Glomerular visceral epithelial cell (primary cell): ENCODE data around the gene TMPRSS3.

Source experiments
- DNase-seq: peaks from one replicate; pipeline ENCODE4 v3.0.0-alpha.2; 2016; ENCODE audit errors: extremely low spot score

TMPRSS3 gene

DNA sequence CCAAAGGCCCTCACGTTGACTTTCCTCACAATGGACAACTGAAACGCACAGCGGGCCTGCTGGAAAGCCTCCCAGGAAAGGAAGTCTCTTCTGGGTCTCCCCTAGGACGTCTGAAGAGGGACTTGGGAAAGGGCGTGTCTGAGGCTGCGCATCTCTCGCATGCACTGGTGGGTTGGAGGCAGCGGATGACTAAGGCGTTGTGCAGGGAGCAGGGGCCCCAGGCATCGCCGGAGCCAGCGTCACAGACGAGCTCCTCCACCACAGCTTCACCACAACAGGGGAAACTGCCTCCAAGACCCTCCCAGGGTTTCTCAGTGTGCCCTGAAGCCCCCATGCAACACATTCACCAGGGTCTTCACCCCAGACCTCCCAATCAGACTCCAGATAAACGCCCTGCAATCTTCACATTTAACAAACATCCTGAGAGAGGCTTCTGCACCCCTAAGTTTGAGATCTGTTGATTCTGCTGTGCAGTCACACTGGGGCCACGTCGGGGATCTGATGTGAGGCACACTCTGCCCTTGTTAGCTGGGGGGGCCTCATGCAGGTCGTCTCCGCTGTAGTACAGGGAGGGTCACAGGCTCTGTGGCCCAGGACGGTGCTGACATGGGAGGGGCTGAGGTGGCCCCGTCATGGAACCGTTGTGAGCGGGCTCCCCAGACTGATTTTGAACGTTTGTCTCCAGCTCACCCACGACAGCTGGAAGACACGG lies 22.5 kb downstream of the TMPRSS3 start:
- DNase-seq: no peak

DNA sequence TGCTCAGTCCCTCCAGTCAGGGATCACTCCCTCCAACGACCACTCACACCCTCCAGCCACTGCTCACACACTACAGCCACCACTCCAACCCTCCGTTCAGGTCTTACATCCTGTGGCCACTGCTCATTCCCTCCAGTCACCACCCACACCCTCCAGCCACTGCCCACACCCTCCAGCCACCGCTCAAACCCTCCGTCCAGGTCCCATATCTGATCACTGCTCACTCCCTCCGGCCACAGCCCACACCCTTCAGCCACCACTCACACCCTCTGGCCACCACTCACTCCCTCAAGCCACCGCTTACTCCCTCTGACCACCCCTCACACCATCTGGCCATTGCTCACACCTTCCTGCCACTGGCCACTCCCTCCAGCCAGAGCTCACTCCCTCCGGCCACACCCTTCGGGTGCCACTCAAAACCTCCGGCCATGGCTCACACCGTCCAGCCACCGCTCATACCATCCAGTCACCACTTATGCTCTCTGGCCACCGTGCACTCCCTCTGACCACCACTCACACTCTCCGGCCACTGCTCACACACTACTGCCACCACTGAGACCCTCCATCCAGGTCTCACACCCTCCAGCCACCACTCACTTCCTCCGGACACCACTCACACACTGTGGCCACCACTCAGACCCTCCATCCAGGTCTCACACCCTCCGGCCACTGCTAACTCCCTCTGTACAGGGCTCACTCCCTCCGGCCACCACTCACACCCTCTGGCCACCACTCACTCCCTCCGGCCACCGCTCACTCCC lies 24.8 kb downstream of the TMPRSS3 start:
- no peak for DNase-seq

DNA sequence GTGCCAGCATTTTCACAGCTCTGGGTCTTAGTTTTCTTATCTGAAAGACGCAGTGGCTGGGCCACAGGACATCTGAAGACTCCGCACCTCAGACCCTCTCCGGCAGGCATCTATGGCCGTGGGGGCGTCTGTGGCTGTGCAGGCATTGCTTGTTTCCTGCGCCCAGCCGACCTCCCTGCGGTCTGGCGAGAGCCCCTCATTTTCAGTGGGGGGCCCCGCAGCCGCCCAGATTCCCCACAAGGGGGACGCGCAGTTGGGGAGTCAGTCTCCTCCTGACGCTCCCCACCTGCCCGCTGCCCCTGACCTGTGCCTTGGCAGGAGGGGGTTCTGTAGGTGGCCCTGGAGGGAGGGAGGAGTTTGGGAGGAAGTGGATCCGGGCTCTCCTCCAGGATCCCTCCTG lies 26.0 kb downstream of the TMPRSS3 start:
- no peak for DNase-seq

DNA sequence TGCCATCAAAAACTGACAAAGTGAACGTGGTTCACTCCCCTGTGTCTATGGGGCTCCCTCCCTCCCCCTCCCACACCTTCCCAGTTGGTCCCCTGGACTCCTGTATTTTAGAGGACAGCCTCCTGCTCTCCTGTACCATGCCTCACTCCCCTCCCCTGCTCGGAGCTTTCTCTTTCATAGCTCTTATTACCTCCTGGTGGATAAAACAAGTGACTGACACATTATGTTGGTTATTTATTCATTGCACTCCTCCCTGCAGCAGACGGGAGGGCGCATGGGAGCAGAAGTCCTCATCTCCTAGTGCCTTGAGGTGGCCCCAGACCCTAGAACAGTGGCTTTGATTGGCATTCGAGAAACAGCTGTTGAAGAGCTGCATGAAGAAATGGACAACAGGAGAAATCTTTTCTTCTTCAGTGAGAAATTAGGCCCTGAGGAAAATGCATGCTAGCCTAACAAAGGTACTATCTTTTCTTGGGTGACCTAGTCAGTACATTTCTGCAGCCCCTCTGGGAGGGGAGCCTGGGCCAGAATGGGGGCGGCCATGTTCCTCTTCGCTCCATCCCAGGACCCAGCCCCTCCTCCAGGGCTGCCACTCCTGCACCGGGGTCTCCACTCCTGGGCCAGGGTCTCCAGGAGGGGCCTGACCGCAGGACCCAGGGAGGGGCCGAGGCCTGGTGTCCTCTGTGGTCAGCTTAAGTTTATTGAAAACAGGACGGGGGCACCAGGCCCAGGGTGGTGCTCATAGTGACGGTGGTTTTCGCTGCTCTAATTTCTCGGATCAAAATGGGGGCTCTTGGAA lies 28.3 kb downstream of the TMPRSS3 start:
- DNase-seq: no peak

DNA sequence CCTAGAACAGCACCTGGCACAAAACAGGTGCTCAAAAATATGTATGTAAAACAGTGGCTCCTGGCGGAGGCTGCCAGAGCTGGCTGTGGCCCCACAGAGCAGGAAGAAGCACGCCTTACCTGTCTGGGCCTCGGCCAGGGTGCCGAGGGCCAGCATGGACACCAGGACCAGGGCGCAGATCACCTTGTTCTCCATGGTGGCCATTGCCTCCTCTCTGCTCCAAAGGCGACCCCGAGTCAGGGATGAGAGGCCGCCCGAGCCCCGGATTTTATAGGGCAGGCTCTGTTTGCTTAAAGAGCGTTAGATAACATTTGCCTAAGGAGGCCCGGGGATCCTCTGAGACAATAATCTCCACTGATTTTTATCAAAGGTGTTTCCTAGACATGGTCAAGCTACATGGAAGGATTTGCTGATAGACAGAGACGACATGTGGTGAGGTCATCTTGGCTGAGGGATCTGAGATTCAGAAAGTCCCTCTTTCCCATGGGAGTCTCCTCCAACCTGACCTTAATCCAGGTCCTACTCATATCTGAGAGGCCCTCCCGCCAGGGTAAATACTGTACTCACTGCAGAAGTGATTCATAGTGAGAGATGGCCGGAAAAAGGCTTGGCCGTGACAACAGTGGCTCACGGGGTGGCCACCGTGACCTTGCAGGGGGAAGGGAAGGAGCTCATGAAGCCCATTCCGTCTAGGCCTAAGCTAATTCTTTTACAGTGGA lies 29.4 kb downstream of the TMPRSS3 start, which contains the start of gene TFF1:
Gene TFF1 (minus strand): TSS at position 244 of the 719 bp plus-strand sequence. CDS start 40 bp downstream, at position 204.
- DNase-seq: peak; percentile 20

DNA sequence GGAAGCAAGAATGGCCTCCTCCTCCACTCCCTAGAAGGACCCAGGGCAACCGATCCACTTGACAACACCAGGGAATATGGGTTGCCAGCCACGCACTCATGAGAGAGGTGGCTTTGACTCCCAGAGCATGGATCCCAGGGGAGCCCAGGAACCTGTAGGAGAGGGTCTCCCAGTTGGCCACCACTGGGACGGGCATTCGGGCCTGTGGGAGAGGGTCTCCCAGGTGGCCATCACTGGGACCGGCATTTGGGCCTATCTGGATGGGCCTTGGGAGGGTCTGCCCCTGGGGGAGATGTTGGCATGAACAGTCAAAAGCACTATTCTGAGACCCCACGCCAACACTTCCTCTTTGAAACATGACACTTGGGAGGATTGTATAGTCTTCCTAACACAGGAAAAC lies 30.1 kb downstream of the TMPRSS3 start:
- no peak for DNase-seq

DNA sequence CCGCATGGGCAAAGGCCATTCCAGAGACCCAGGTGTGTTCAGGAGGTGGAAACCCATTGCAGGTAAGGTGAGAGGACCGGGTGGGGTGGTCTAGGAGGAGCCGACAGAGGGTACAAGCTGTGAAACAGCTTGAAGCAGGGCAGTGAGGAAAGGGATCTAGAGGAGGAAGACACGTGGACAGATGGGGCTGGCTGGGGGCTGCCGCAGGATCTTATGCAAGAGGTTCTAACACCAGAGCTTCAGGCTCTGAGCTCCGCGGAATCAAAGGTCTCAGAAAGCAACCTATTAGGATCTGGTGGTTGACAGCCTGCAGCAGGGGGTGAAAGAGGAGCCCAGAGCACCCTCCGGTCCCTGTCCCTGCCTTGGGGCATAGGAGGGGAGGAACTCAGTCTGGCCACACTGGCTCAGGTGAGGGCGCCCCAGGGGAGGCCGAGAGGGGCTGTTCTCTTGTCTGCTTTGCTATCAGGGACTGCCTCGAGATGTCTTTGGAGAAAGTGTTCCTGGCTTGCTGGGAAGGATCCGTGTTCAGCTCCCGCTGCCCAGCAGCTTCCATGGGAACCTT lies 31.5 kb downstream of the TMPRSS3 start:
- no peak for DNase-seq

DNA sequence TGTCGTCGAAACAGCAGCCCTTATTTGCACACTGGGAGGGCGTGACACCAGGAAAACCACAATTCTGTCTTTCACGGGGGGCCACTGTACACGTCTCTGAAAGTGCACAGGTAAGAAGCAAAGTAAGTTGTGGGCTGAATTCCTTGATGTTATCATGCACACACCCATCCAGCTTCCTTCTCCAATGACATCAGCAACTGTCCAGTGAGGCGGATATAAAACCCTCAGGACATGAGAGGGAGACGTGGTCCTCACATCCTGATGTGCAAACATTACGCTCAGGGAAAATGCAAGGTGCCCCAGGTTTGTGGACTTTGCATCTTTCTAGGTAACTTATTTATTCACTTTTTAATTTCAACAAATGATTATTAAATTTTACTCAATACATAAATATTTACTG lies 32.5 kb downstream of the TMPRSS3 start:
- no peak for DNase-seq

DNA sequence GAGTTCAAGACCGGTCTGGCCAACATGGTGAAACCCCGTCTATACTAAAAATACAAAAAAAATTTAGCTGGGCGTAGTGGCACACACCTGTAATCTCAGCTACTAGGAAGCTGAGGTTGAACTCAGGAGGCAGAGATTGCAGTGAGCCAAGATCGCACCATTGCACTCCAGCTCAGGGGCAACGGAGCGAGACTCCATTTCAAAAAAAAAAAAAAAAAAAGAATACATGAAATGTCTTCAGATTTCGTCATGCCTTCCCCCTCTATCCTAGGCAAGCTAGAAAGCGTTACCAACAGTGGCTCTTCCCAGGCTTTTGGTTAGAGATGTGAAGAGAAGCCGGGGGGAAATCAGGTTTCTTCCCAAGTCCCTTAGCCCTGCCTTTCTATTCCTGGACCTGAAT lies 33.2 kb downstream of the TMPRSS3 start:
- DNase-seq: no peak

DNA sequence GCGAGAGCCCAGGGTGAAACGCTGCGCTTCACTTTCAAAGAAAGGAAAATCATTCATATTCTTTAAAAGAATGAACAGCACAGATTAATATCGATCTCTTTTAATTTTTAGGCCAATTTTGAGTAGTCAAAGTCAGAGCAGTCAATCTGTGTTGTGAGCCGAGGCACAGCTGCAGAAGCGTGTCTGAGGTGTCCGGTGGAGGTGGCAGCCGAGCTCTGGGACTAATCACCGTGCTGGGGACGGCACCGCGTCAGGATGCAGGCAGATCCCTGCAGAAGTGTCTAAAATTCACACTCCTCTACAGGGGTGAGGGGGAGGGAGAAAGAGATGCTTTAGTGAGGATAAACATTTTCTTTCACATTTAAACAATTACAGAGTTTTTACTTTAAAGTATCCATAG lies 33.7 kb downstream of the TMPRSS3 start:
- DNase-seq: no peak

DNA sequence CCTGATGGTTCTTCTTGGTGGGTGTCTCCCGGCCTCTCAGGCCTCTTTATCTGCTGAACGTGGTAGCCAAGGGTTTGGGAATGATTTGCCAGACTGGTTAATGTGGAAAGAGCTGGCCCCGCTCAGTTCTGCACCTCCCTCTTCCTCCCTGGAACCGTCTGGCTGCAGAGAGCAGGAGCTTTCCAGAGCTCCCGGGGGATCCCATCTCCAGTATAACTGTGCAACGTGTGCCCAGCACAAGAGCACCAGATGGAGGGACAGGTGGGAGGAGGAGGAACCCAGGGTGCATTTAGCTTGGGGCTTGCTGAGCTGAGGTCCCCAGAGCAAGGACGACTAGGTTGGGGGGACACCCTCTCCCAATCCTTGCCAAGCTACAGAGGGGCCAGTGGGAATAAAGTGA lies 34.6 kb downstream of the TMPRSS3 start:
- DNase-seq: no peak

DNA sequence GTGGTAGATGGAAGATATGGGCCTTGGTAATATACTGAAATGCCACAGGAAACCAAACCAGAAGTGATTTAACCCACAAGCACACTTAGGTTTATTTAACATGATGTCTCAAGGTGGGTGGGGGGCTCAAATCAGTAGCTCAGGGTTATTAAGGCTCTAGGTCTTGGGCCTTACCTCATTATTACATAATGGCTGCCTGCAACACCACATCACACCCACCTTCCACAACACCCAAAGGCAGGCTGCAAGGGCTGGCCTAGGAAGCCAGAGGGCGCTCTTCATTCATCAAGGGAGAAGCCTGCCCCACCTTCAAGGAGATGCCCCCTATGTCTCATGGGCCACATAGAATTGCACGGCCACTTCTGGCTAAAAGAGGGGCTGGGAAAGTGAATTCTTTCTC lies 35.5 kb downstream of the TMPRSS3 start:
- no peak for DNase-seq

DNA sequence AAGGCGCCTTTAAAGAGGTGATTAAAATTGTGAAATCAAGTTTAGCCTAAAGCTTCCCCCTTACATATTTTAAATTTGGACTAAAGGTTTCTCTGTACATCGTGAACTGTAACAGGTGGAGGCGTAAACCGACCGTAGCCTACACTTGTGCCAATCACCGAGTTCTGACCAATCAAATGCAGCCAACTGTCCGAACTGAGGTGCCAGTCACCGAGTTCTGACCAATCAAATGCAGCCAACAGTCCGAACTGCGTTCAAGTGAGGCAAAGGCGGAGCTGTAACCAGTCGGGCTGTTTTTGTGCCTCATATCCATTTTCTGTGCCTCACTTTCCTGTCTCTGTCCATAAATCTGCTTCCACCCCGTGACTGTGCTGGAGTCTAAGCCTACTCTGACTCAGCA lies 36.9 kb downstream of the TMPRSS3 start:
- no peak for DNase-seq

DNA sequence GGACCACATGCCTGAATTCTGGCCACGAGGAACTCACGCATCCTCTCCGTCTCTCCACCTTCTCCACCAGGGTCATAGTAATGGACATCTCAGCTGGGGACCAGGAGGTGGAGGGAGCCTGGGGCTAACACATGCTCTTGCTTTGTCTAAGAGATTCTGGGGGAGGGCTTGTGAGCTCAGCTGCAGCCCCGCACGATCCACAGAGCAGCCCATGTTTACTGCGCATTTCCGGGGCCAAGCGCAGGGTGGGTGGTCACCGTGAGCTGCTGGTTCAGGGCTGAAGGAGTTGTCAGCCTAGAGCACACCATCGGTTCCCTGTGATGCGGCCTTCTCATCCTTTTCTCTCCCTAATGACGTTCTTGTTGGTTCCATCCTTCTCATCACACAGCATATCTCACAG lies 37.6 kb downstream of the TMPRSS3 start:
- DNase-seq: no peak

DNA sequence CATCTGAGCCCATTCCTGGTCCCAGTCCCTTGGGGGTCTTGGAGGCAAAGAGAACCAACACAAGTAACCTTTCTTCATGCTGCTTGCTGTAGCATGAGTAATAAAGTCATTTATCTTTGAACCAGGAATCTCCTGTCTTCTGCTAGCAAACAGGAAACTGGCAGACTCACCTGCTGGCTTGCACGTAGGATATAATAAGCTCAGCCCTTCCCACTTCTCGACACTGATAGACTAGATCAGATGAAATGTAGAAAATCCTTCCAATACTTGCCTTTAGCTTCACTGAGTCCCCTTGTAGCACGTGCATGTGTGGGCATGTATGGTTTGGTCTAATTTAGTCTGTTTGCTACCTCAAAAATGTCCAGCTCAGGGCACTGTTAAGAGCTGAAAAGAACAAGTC lies 38.5 kb downstream of the TMPRSS3 start:
- no peak for DNase-seq

DNA sequence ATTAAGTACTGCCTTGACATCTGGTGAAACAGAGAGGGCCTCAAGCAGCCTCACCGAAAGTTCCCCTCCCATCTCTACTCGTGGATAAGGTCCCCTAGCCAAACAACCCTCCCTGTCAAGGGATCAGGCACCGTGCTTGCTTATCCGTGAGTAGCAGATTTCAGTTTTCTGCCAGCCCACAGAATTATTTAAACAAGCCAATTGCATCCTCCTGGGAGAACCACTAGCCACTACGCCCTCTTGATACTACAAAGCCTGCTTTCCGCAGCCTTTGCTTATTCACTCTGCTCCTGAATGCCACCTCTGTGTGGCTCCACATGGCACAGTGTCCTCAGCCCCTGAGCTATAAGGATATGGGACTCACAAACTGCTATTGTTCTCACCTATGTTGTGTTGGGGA lies 39.2 kb downstream of the TMPRSS3 start:
- no peak for DNase-seq

DNA sequence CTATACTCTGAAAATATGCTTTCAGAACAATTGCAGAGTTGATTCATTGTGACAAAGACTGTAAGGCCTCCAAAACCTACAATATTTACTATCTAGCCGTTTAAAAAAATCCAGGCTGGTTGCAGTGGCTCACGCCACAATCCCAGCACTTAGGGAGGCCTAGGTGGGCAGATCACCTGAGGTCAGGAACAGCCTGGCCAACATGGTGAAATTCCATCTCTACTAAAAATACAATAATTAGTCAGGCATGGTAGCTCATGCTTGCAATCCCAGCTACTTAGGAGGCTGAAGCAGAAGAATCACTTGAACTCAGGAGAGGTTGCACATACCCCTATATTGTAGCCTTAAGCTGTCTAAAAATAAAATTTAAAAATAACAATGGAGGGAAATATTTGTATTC lies 39.8 kb downstream of the TMPRSS3 start:
- no peak for DNase-seq

DNA sequence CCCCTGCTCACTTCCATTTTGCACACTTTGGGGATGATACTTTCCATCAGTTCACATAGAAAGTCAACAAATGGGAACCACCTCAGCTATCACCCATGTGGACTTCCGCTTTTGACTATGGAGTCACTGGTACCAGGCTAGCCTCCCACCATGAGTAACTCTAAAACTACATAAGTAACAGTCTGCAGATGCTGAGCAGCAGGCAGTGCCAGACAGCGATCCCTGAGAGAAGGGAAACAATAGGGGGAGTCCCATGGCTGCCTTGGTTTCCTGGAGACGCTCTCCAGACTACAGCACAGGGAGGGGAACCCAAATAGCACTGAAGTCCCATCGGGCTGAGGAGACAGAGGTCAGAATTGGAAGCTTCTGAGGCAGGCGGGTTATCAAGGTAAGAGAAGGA lies 42.2 kb downstream of the TMPRSS3 start:
- DNase-seq: no peak

DNA sequence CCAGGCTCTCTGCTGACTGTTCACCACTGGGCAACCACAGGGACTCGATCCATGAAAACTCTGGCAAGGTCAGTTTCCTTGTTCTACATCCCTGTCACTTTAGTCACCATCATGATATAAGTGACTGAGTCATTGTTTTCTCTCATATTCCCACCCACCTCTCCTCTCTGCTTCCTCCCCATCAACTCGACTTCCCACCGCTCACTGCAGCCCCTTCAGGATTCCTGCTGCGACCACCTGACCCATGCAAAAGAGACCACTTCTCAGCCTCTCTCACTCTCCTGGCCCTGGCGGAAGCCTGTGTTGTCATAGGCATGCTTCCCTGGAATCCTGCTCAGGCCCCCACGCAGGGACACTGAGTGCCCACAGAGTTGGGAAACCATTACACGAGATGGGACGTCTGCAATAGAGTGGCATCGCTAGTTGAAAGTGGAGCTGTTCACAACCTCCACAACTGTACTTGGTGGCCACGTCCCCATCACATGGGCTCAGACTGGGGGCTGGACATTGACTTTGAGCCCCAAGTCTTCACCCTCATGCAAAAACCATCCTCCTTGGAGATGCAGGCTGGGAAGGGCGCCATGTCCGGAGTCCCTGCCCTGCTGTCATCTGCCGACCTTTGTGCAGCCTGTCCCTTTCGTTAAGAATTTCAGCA lies 43.3 kb downstream of the TMPRSS3 start:
- no peak for DNase-seq

DNA sequence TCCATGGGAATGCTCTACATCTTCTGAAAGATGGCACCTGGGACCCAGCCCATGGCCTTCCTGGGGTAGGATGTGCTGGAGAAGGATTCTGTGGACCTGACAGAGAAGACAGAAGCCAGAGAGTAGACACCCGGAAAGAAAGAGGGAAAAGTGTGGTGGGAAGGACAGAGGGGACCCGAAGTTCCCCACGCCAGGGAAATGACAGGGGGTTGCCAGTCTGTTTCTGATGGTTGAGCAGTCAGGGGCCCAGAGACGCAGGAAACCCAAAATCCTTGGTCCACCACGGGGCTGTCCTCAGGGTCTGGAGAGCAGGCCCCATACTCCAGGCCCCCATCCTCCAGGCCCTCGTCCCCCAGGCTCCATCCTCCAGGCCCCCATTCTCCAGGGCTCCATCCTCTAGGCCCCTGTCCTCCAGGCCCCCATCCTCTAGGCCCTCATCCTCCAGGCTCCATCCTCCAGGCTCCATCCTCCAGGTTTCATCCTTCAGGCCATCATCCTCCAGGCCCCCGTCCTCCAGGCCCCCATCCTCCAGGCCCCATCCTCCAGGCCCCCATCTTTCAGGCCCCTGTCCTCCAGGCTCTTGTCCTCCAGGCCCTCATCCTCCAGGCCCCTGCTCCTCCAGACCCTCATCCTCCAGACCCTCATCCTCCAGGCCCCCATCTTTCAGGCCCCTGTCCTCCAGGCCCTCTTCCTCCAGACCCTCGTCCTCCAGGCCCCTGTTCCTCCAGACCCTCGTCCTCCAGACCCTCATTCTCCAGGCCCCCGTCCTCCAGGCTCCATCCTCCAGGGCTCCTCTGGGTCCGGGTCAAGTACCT lies 44.0 kb downstream of the TMPRSS3 start:
- DNase-seq: no peak
